ENCODE results near the gene PPP1CA. TPM values are rescaled to one million over a fixed set of nuclear protein-coding genes. Genes with fewer than 3 reads are reported as not detected.

The PPP1CA gene
- total RNA-seq, 1 donor from 2014 or later, result 144 TPM

DNA sequence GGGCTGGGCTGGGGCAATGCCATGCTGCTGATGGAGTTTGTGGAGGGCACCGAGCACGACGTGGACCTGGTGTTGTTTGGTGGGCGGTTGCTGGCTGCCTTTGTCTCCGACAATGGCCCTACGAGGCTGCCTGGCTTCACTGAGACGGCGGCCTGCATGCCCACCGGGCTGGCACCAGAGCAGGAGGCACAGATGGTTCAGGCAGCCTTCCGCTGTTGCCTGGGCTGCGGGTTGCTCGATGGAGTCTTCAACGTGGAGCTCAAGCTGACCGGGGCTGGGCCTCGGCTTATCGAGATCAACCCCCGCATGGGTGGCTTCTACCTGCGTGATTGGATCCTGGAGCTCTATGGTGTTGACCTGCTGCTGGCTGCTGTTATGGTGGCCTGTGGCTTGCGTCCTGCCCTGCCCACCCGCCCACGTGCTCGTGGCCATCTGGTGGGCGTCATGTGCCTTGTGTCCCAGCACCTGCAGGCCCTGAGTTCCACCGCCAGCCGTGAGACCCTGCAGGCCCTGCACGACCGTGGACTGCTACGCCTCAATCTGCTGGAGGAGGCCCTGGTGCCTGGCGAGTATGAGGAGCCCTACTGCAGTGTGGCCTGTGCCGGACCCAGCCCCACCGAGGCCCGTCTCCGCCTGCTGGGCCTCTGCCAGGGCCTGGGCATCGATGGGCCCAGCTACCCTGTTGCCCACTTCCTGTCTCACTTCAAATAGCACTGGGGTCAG is 22.4 kb upstream of the PPP1CA start:
- intact Hi-C loops (cut with DNase I), result no loop called here

DNA sequence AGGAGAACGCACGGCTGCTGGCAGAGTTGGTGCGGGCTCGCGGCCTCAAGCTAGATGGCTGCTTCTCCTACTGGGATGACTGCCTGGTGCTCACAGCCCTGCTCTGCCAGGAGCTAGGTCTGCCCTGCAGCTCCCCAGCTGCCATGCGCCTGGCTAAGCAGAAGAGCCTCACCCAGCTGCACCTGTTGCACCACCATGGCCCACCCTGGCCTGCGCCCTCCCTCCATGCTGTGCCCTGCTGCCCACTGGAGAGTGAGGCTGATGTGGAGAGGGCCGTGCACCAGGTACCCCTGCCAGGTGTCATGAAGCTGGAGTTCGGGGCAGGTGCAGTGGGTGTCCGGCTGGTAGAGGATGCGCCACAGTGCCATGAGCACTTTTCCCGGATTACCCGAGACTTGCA is 21.8 kb upstream of the PPP1CA start:
- no peaks in the 10 kb centered on the region for H3K27me3 ChIP-seq (ENCODE audit: low read depth)
- H3K9me3 ChIP-seq, result no peaks in the 10 kb centered on the region
- no peak overlapping the region for H3K27ac ChIP-seq
- peaks cover 33% of the 10 kb centered on the region for H3K4me1 ChIP-seq
- ATAC-seq (no peak), DNase-seq (no peak)
- intact Hi-C loops (cut with DNase I), result no loop called here
- no peaks in the 10 kb centered on the region for H3K36me3 ChIP-seq
- H3K4me3 ChIP-seq, result no peak overlapping the region
- TF ChIP-seq, protein P1, sequence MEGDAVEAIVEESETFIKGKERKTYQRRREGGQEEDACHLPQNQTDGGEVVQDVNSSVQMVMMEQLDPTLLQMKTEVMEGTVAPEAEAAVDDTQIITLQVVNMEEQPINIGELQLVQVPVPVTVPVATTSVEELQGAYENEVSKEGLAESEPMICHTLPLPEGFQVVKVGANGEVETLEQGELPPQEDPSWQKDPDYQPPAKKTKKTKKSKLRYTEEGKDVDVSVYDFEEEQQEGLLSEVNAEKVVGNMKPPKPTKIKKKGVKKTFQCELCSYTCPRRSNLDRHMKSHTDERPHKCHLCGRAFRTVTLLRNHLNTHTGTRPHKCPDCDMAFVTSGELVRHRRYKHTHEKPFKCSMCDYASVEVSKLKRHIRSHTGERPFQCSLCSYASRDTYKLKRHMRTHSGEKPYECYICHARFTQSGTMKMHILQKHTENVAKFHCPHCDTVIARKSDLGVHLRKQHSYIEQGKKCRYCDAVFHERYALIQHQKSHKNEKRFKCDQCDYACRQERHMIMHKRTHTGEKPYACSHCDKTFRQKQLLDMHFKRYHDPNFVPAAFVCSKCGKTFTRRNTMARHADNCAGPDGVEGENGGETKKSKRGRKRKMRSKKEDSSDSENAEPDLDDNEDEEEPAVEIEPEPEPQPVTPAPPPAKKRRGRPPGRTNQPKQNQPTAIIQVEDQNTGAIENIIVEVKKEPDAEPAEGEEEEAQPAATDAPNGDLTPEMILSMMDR (IDR thresholded peaks at IDR 0.05), result no peak

More for the DNA sequence above, 22.4 kb upstream of the PPP1CA start:
- Histone ChIP-seq H3K4me3 (no peak overlapping the region), H3K4me1 (peaks cover 30% of the 10 kb centered on the region), H3K36me3 (no peaks in the 10 kb centered on the region), H3K27ac (no peak overlapping the region), H3K27me3 (ENCODE audit: low read depth) (no peaks in the 10 kb centered on the region), H3K9me3 (no peaks in the 10 kb centered on the region)
- TF ChIP-seq, protein P1 (IDR thresholded peaks at IDR 0.05), result no peak
- ATAC-seq (no peak), DNase-seq (no peak)

DNA sequence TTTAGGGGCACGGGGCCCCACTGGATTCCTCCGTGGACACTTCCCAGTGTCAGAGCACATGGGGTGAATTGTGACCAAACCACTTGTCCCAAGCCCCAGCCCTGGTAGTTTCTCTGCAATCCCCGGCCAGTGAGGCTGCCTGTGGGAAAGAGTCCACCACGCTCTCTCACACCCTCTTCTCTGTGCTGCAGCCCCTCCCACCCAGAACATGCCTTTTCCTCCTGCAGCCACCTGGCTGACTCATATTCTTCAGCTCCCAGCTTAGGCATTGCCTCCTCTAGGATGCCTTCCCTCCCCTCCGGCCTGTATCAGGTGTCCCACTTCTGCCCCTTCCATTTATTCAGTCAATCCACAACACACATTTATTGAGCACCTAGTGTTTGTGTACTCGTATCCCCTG is 21.2 kb upstream of the PPP1CA start:
- intact Hi-C loops (cut with DNase I), result no loop called here
- Histone ChIP-seq H3K27me3 (ENCODE audit: low read depth) (no peaks in the 10 kb centered on the region), H3K36me3 (no peaks in the 10 kb centered on the region), H3K27ac (no peak overlapping the region), H3K9me3 (no peaks in the 10 kb centered on the region), H3K4me3 (no peak overlapping the region), H3K4me1 (peaks cover 35% of the 10 kb centered on the region)
- TF ChIP-seq, protein P1 (IDR thresholded peaks at IDR 0.05), result no peak
- DNase-seq (no peak), ATAC-seq (no peak)

DNA sequence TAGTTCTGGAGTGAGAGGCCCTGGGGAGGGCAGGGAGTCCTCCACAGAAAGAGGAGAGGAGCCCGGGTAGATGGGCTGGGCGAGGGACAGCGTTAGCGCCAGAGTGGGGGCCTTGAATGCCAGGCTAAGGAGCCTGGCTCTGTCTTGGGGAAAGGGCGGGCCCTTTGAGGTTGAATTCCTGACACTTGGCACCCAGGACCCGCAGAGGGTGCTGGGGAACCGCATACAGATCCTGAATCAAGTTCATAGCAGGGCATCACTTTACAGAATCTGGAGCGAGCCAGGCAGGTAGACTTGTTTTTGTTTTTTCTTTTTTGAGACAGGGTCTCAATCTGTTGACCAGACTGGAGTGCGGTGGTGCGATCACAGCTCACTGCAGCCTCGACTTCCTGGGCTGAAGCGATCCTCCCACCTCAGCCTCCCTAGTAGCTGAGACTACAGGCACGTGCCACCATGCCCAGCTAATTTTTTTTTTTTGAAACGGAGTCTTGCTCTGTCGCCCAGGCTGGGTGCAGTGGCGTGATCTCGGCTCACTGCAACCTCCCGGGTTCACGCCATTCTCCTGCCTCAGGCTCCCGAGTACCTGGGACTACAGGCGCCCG is 19.9 kb upstream of the PPP1CA start:
- Histone ChIP-seq H3K4me3 (peak overlapping the region; percentile 66), H3K36me3 (no peaks in the 10 kb centered on the region), H3K4me1 (peaks cover 37% of the 10 kb centered on the region), H3K27me3 (ENCODE audit: low read depth) (no peaks in the 10 kb centered on the region), H3K9me3 (no peaks in the 10 kb centered on the region), H3K27ac (peak overlapping the region; percentile 91)
- intact Hi-C loops (cut with DNase I), result no loop called here
- TF ChIP-seq, protein P1 (IDR thresholded peaks at IDR 0.05), result no peak
- ATAC-seq, result peak in 1 of 2 donors; percentile 23
- DNase-seq, result no peak

DNA sequence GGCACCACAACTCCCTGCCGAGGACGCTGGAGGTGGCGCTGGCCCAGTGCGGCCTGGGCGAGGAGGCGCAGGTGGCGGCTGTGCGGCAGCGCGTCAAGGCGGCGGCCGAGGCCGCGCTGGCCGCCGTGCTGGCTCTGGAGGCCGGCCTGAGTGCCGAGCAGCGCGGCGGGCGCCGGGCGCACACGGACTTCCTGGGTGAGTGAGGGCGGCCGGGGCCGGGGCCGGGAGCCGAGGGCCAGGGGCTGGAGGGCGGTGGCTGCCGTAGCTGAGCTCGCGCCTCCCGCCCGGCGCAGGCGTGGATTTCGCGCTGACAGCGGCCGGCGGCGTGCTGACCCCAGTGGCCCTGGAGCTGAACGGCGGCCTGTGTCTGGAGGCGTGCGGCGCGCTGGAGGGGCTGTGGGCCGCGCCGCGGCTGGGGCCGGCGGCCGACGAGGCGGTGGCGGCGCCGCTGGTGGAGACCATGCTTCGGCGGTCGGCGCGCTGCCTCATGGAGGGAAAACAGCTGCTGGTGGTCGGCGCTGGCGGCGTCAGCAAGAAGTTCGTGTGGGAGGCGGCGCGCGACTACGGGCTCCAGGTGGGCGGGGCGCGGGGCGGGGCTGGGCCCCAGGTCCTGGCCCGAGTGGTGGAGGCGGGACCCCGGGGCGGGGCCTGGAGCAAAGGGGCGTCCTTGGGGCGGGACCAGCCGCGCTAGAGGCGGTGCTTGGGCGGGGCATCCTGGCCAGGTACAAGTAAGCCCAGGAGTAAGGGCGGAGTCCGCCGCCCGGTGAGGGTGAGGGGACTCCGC is 19.2 kb upstream of the PPP1CA start:
- ATAC-seq (peak; percentile 97), DNase-seq (peak; percentile 98)
- intact Hi-C loops (cut with DNase I), result no loop called here
- no peaks in the 10 kb centered on the region for H3K27me3 ChIP-seq (ENCODE audit: low read depth)
- peaks cover 44% of the 10 kb centered on the region for H3K4me1 ChIP-seq
- TF ChIP-seq, protein P1 (IDR thresholded peaks at IDR 0.05), result no peak
- no peaks in the 10 kb centered on the region for H3K9me3 ChIP-seq
- peak overlapping the region; percentile 91 for H3K27ac ChIP-seq
- H3K4me3 ChIP-seq, result peak overlapping the region; percentile 66
- no peaks in the 10 kb centered on the region for H3K36me3 ChIP-seq

Measured in lower lobe of right lung (tissue), 2 donors.